ENCODE measurements around the gene SLCO4A1. TPM values are rescaled to one million over a fixed set of nuclear protein-coding genes. Genes with fewer than 3 reads are reported as not detected.
A peak's percentile ranks its signal among the peaks of the same experiment; 100 is the strongest.

Gene SLCO4A1
- total and polyA plus RNA-seq, 9 of the 15 experiments (the other 6 are each of a cell fraction or from before 2014, with no cell fraction given) = 1.6 to 21.9 (median 12.8) TPM

DNA sequence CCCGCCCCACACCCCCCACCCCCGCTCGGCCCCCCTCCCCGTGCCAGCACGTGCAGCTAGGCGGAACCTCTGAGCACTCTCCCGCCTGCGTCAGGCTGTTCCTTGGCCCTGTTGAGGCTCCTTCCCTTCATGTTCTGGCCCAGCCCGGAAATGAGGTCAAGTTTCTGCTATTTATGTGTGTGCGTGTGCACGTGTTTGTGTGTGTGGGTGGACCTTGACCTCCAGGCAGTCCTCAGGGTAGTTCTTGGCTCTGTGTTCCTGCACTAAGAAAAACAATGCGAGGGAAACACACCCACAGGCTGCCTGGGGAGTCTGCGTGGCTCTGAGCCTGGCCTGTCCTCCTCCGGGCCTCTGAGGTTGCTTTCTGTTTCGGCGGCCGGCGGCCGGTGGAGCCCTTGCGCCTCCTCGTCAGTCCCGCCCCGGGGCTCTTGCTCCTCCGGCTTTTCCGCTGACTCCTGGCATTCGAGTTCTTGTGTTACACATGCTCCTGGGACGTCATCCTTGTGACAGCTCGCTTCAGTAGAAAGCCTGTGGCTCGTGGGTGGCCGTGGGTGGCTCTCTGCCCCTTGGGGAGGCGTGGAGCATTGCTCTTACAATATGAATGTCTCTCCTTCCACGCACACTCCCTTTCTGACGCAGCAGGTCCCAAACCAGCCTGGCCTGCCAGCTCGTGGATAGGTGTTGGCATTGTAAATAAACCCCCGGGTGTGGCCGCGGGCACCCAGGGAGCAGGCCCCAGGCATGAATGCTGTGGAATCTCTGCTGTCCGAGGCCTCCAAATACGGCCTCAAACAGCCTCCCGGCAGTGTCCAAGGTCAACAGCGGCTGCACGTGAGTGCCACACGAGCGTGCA is 10.0 kb downstream of the SLCO4A1 start (continued):
- TF ChIP-seq, protein P1, sequence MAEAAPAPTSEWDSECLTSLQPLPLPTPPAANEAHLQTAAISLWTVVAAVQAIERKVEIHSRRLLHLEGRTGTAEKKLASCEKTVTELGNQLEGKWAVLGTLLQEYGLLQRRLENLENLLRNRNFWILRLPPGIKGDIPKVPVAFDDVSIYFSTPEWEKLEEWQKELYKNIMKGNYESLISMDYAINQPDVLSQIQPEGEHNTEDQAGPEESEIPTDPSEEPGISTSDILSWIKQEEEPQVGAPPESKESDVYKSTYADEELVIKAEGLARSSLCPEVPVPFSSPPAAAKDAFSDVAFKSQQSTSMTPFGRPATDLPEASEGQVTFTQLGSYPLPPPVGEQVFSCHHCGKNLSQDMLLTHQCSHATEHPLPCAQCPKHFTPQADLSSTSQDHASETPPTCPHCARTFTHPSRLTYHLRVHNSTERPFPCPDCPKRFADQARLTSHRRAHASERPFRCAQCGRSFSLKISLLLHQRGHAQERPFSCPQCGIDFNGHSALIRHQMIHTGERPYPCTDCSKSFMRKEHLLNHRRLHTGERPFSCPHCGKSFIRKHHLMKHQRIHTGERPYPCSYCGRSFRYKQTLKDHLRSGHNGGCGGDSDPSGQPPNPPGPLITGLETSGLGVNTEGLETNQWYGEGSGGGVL (CRISPR knock-in tag; IDR thresholded peaks at IDR 0.05) = no peak
- TF ChIP-seq NELFE (IDR thresholded peaks at IDR 0.05; ENCODE audit: insufficient read depth, insufficient read length) = no peak
- no peak for TF ChIP-seq POLR2B (IDR thresholded peaks at IDR 0.05; ENCODE audit: low read depth, partially characterized antibody)
- TF ChIP-seq PPARD (CRISPR knock-in tag; IDR thresholded peaks at IDR 0.05) = no peak
- no peak for TF ChIP-seq ZNF695 (CRISPR knock-in tag; IDR thresholded peaks at IDR 0.05)
- no peak for TF ChIP-seq NFRKB (IDR thresholded peaks at IDR 0.05; ENCODE audit: low read depth)
- TF ChIP-seq ZNF175 (CRISPR knock-in tag; IDR thresholded peaks at IDR 0.05; ENCODE audit: low read depth) = no peak
- TF ChIP-seq ZKSCAN3 (CRISPR knock-in tag; IDR thresholded peaks at IDR 0.05) = no peak
- TF ChIP-seq, protein P2, sequence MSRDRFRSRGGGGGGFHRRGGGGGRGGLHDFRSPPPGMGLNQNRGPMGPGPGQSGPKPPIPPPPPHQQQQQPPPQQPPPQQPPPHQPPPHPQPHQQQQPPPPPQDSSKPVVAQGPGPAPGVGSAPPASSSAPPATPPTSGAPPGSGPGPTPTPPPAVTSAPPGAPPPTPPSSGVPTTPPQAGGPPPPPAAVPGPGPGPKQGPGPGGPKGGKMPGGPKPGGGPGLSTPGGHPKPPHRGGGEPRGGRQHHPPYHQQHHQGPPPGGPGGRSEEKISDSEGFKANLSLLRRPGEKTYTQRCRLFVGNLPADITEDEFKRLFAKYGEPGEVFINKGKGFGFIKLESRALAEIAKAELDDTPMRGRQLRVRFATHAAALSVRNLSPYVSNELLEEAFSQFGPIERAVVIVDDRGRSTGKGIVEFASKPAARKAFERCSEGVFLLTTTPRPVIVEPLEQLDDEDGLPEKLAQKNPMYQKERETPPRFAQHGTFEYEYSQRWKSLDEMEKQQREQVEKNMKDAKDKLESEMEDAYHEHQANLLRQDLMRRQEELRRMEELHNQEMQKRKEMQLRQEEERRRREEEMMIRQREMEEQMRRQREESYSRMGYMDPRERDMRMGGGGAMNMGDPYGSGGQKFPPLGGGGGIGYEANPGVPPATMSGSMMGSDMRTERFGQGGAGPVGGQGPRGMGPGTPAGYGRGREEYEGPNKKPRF (IDR thresholded peaks at IDR 0.05; ENCODE audit: low read depth, low read length) = no peak
- TF ChIP-seq CREM (IDR thresholded peaks at IDR 0.05; ENCODE audit: low read depth) = peak; percentile 80
- no peak for TF ChIP-seq TCFL5 (CRISPR knock-in tag; conservative IDR thresholded peaks at IDR 0.05)
- TF ChIP-seq SRSF7 (optimal IDR thresholded peaks at IDR 0.05; ENCODE audit: low read depth, low read length) = no peak
- TF ChIP-seq, protein P3, sequence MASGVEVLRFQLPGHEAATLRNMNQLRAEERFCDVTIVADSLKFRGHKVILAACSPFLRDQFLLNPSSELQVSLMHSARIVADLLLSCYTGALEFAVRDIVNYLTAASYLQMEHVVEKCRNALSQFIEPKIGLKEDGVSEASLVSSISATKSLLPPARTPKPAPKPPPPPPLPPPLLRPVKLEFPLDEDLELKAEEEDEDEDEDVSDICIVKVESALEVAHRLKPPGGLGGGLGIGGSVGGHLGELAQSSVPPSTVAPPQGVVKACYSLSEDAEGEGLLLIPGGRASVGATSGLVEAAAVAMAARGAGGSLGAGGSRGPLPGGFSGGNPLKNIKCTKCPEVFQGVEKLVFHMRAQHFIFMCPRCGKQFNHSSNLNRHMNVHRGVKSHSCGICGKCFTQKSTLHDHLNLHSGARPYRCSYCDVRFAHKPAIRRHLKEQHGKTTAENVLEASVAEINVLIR (CRISPR knock-in tag; IDR thresholded peaks at IDR 0.05) = no peak
- no peak for TF ChIP-seq FIP1L1 (IDR thresholded peaks at IDR 0.05; ENCODE audit: low read depth, low read length, poor library complexity, severe bottlenecking)
- peak; percentile 28; the same call in 1 of the 2 replicates for TF ChIP-seq MTA3 (IDR thresholded peaks at IDR 0.05; ENCODE audit: borderline replicate concordance)
- TF ChIP-seq, protein P4, sequence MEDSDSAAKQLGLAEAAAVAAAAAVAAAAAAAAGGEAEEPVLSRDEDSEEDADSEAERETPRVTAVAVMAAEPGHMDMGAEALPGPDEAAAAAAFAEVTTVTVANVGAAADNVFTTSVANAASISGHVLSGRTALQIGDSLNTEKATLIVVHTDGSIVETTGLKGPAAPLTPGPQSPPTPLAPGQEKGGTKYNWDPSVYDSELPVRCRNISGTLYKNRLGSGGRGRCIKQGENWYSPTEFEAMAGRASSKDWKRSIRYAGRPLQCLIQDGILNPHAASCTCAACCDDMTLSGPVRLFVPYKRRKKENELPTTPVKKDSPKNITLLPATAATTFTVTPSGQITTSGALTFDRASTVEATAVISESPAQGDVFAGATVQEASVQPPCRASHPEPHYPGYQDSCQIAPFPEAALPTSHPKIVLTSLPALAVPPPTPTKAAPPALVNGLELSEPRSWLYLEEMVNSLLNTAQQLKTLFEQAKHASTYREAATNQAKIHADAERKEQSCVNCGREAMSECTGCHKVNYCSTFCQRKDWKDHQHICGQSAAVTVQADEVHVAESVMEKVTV (CRISPR knock-in tag; IDR thresholded peaks at IDR 0.05) = no peak
- TF ChIP-seq NR2C2 (CRISPR knock-in tag; IDR thresholded peaks at IDR 0.05) = no peak
- TF ChIP-seq NR2C2 (tag; IDR thresholded peaks at IDR 0.05) = peak; percentile 60; the same call in 1 of the 2 replicates

Measured in K562 (cell line).